ENCODE results near the gene KANK3.
"Not testable (repeated sequence)": the region's sequence is repeated elsewhere in the genome, so short reads cannot be mapped to it uniquely, and the experiment has no call there.

Gene KANK3

DNA sequence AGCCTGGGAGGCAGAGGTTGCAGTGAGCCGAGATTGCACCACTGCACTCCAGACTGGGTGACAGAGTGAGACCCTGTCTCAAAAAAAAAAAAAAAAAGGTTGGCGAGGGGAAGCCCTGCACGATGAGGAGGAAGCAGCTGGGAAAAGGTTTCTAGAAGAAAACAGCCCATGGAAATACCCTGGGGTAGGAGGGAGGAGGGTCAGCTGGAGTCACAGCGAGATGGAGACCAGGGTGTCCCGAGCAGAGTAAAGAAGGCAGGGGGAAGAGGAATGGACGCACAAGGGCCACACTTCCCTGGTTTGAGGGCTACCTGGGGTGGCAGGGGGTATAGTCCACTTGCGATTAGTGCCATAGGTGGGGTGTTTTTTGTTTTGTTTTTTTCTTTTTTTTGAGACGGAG, 6.4 kb downstream of the KANK3 start:
- no peak for DNase-seq

DNA sequence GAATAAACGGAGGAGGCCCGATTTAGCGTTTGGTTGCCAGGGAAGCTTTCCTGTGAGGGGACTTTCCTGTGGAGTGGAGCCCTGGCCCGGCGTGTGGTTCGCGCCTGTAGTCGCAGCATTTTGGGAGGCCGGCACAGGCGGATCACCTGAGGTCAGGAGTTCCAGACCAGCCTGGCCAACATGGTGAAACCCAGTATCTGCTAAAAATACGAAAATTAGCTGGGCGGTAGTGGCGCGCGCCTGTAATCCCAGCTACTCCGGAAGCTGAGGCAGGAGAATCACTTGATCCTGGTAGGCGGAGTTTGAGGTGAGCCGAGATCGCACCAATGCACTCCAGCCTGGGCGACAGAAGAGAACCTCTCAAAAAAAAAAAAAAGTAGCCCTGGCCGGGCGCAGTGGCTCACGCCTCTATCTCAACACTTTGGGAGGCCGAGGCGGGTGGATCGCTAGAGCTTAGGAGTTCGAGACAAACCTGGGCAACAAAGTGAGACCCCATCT, 6.9 kb downstream of the KANK3 start:
- DNase-seq: peak; percentile 27

DNA sequence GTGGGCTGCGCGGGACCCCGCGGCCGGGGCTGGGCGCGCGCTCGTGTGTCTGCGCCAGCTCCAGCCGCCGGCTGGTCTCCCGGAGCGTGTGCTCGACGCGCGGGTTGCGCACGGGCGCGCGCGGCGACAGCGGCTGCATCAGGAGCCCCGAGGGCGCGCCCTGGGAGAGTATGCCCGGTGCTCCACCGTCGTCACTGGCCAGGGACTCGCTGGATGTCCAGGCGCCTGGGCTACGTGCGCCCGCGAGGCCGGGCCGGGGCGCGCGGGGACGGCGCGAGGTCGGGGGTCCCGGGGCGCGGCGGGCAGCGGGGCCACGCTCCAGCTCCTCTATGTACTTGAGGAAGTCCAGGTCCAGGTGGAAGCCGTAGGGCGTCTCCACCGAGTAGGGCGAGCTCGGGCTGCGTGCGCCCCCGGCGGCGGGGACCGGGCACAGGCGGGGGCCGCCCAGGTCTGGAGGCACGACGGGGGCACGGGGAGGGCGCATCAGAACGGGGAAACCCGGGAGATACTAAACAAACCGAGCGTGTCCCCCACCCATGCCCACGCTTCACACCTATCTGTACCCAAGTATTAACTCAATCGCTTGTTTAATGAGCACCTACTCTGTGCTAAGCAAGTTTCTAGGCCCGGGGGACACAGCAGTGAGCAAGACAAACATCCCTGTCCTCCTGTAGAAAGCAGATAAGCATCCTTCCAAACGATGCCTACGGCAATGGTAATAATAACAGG, 7.6 kb downstream of the KANK3 start:
- DNase-seq: peak; percentile 49

GRCh38 chr19:8334458-8335342, 8.4 kb downstream of the KANK3 start:
- DNase-seq: peak; percentile 80

GRCh38 chr19:8333767-8334457, 9.2 kb downstream of the KANK3 start:
- peak; percentile 60 for DNase-seq

GRCh38 chr19:8332976-8333766, 9.9 kb downstream of the KANK3 start:
- no peak for DNase-seq

GRCh38 chr19:8331263-8331845, 11.7 kb downstream of the KANK3 start:
- no peak for DNase-seq

GRCh38 chr19:8329996-8330395, 13.1 kb downstream of the KANK3 start:
- DNase-seq: no peak

GRCh38 chr19:8325454-8325853, 17.6 kb downstream of the KANK3 start:
- no peak for DNase-seq

DNA sequence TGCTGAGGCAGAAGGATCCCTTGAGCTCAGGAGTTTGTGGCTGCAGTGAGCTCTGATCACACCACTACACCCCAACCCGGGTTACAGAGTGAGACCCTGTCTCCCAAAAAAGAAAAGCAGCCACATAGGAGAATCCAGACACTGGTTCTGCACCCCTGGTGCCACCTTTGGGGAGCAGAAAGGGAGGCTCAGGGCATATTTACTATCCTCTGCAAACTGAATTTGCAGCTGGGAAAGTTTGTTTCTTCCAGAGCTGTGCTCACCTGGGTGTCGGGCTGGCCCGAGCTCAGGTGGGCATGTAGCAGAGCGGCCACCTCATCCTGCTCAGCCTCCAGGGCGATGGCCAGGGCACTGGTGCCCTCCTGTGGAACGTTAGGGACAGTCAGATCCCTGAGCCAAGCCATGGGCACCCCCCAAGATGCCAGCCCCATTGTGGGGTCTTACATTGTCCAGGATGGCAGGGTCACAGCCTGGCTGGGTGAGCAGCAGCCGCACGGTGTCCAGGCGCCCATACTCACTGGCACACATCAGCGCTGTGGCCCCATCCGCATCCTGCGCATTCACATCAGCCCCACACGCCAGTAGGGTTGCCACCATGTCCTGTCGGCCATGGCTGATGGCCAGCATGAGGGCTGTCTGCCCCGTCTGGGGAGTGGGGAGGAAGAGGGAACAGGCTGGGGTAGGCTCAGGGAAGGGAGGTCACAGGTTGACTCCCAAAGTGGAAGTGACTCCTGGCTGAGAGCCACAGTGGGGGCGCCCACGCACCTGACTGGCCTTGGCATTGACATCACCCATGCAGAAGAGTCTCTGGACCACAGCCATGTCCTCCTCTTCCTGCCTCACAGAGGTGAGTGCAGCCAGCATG, 18.6 kb downstream of the KANK3 start:
- no peak for DNase-seq

GRCh38 chr19:8323781-8324185, 19.3 kb downstream of the KANK3 start:
- DNase-seq: no peak

- DNase-seq: no peak
Measured at GRCh38 chr19:8322638-8322997, 20.4 kb downstream of the KANK3 start.

DNA sequence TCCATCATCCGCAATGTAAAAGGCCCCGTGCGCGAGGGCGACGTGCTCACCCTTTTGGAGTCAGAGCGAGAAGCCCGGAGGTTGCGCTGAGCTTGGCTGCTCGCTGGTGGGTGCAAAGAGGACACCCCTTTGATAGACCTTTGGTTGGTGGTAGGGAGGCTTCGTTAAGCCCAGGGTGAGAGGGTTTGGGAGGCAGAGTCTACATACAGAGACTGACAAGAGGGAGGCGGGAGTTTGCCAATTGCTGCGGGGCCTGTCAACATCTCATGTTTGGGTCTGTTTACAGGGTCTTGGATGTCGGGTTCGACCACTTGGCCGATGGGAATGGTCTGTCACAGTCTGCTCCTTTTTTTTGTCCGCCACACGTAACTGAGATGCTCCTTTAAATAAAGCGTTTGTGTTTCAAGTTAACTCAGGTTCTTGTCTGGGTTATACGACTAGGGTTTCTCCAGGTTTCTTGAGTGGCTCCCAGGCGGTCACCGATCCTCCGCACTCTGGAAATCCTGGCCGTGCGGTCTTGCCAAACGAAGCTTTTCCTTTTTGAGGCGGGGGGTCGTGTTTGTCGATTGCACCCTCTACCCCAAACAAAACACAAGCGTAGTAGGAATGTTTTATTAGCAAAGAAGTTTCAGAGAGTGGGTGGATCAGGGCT, 20.9 kb downstream of the KANK3 start:
- DNase-seq: no peak

DNA sequence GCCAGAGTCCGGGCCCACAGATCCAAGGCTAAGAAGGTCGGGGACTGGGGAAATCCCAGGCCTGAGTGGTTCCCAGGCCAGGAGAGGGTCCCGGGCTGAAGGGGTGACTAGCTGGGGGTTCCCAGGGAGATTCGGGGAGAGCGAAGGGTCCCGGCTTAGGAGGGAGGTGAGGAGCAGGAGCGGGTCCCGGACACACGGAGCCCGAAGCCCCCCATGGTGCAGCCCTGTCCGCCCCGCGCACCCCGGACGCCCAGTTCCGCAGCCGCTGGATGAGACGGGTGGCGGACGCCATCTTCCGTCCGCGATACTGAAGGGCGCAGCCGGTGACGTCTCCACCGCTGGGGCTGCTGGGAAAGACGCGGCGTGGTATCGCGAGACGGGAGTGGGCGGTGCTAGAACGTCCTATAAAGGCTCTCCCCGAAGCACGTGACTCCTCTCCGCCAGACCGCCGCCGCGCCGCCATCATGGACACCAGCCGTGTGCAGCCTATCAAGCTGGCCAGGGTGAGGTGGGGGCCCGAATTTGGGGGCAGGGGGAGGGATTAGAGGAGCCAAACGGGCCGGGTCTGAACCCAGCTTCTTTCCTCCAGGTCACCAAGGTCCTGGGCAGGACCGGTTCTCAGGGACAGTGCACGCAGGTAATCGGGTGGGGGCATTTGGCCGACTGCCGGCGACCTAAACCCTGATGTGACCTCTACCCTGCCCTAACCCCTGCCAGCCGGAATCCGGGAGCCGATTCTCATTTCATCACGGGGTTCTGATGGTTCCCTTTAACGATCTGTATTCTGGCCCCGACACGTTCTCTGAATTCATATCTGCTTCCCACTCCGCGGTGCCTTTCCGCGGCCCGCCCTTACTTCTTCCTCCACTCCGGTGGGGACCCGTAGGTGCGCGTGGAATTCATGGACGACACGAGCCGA, 21.7 kb downstream of the KANK3 start, which contains the start of the genes NDUFA7 and RPS28:
TSS of gene NDUFA7 (minus strand) at position 309 of the 919 bp plus-strand sequence. CDS start at position 292, 17 bp downstream.
TSS of gene RPS28 (plus strand) at position 430 of the 919 bp plus-strand sequence. CDS start at position 465, 35 bp downstream.
- DNase-seq: peak; percentile 90

DNA sequence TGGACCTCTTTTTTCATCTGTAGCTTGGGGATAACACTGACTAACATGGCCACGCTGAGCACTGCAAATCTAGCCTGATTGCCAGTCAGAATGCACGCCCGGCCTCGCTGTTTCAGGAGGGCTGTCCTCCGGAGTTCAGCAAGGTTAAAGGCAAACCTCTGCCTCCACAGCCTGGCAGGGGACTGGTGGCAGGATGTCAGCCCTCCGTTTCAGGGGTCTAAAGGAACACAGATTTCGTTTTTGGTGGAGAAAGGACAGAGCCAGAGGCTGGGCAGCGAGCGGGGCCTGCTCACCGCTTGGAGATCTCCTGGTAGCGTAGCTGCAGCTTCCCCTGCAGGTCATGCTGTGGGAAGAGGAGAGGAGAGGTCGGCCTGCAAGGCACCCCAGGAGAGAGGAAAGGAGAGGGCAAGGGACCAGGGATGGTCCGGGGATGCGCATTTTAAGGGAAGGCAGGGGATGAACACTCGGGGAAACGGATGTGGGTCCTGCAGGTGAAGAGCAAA, 22.4 kb downstream of the KANK3 start:
- peak; percentile 10 for DNase-seq

- no peak for DNase-seq
Measured at GRCh38 chr19:8319807-8320520, 23.1 kb downstream of the KANK3 start.

DNA sequence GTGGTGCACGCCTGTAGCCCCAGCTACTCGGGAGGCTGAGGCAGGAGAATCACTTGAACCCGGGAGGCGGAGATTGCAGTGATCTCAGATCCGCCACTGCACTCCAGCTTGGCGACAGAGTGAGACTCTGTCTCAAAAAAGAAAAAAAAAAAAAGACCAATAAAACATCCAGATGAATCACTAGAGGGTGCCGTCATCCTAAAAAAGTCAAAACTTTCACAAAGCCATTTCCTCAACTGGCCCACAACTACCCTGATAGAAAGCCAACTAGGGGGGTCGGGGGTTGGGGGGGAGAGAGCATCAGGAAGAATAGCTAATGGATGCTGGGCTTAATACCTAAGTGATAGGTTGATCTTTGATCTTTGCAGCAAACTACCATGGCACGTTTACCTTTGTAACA, 24.2 kb downstream of the KANK3 start:
- not testable (repeated sequence) for DNase-seq

Measured in NCI-H146 (cell line).